GM19099 (cell line): ENCODE measurements around the gene SLC6A1.

Experiments used
- POLR2A ChIP-seq: IDR thresholded peaks from 3 replicates; pipeline ENCODE4 v1.6.1; 2011; ENCODE audit warnings: low read depth; ENCODE audit not compliant: insufficient read length; ENCODE audit errors: extremely low read depth

Gene SLC6A1

GRCh38 chr3:11014752-11015151 lies 22.2 kb downstream of the SLC6A1 start:
- no peak for TF ChIP-seq POLR2A

GRCh38 chr3:11015369-11015768 lies 22.8 kb downstream of the SLC6A1 start:
- TF ChIP-seq POLR2A, result no peak

- no peak for TF ChIP-seq POLR2A
Measured at GRCh38 chr3:11016727-11017126, 24.2 kb downstream of the SLC6A1 start.

GRCh38 chr3:11019116-11019819 lies 26.7 kb downstream of the SLC6A1 start:
- TF ChIP-seq POLR2A, result no peak

- no peak for TF ChIP-seq POLR2A
Measured at GRCh38 chr3:11020764-11021163, 28.2 kb downstream of the SLC6A1 start.

GRCh38 chr3:11021611-11022011 lies 29.1 kb downstream of the SLC6A1 start:
- no peak for TF ChIP-seq POLR2A

GRCh38 chr3:11022115-11022514 lies 29.6 kb downstream of the SLC6A1 start:
- no peak for TF ChIP-seq POLR2A

GRCh38 chr3:11024181-11024580 lies 31.6 kb downstream of the SLC6A1 start:
- no peak for TF ChIP-seq POLR2A

- no peak for TF ChIP-seq POLR2A
Measured at GRCh38 chr3:11029948-11030347, 37.4 kb downstream of the SLC6A1 start.

GRCh38 chr3:11033871-11034270 lies 41.3 kb downstream of the SLC6A1 start:
- no peak for TF ChIP-seq POLR2A

- TF ChIP-seq POLR2A, result no peak
Measured at GRCh38 chr3:11034309-11034985, 41.9 kb downstream of the SLC6A1 start.

GRCh38 chr3:11035757-11036505 lies 43.4 kb downstream of the SLC6A1 start:
- no peak for TF ChIP-seq POLR2A

GRCh38 chr3:11037241-11037873 lies 44.8 kb downstream of the SLC6A1 start:
- TF ChIP-seq POLR2A, result no peak

GRCh38 chr3:11037976-11038375 lies 45.4 kb downstream of the SLC6A1 start:
- TF ChIP-seq POLR2A, result no peak

- no peak for TF ChIP-seq POLR2A
Measured at GRCh38 chr3:11045536-11045935, 53.0 kb downstream of the SLC6A1 start.
